Omental fat pad (tissue), 4 donors: ENCODE data around the gene CASP12. TPM values are rescaled to one million over a fixed set of nuclear protein-coding genes. Genes with fewer than 3 reads are reported as not detected.

Experiments
- ATAC-seq: fragments of 150-250 bp; one replicate; pipeline ENCODE4 v1.9.1; 2016; ENCODE audit warnings: mild to moderate bottlenecking, moderate library complexity; ENCODE audit not compliant: low FRiP score
- DNase-seq: peaks from one replicate; pipeline ENCODE4 v3.0.0-alpha.2; 2019; ENCODE audit warnings: low spot score
- total RNA-seq, 4 donors: library from RNA; depleted of rRNA; stranded (reverse); fragments of >200 nt; gene quantifications; one replicate each; pipeline ENCODE4 v1.1.0, GENCODE V29; 2016
- TF ChIP-seq, protein P1 (sequence below), 3 donors: fragments of 450-650 bp; IDR thresholded peaks; one replicate each; pipeline ENCODE4 v1.5.1; 2016 to 2017; ENCODE audit warnings: antibody characterized with exemption in 3 of 3, mild to moderate bottlenecking in 3 of 3, moderate library complexity in 2 of 3

The CASP12 gene
- total RNA-seq, 4 donors from 2014 or later: 0.65 to 5.5 (median 2.4) TPM; not detected in 1

DNA sequence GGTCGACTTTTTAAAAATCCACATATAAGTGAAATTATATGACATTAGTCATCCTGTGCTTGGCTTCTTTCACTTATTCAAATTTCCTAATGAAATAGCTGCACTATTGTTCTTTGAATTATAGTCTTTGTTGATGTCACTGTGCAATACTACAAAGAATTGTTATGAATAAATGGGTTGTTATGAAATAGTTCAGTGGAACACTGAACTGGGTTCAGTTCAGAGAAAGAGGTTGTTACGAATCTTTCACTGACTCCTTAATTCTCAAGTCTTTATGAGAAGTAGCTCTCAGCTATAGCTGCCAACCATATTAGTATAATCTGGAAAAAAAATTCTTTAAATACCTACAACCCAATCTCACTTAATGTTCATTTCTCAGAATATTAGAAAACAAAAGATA is 42.3 kb downstream of the CASP12 start:
- DNase-seq (no peak), ATAC-seq (no peak)
- TF ChIP-seq, protein P1, sequence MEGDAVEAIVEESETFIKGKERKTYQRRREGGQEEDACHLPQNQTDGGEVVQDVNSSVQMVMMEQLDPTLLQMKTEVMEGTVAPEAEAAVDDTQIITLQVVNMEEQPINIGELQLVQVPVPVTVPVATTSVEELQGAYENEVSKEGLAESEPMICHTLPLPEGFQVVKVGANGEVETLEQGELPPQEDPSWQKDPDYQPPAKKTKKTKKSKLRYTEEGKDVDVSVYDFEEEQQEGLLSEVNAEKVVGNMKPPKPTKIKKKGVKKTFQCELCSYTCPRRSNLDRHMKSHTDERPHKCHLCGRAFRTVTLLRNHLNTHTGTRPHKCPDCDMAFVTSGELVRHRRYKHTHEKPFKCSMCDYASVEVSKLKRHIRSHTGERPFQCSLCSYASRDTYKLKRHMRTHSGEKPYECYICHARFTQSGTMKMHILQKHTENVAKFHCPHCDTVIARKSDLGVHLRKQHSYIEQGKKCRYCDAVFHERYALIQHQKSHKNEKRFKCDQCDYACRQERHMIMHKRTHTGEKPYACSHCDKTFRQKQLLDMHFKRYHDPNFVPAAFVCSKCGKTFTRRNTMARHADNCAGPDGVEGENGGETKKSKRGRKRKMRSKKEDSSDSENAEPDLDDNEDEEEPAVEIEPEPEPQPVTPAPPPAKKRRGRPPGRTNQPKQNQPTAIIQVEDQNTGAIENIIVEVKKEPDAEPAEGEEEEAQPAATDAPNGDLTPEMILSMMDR (IDR thresholded peaks at IDR 0.05): no peak

DNA sequence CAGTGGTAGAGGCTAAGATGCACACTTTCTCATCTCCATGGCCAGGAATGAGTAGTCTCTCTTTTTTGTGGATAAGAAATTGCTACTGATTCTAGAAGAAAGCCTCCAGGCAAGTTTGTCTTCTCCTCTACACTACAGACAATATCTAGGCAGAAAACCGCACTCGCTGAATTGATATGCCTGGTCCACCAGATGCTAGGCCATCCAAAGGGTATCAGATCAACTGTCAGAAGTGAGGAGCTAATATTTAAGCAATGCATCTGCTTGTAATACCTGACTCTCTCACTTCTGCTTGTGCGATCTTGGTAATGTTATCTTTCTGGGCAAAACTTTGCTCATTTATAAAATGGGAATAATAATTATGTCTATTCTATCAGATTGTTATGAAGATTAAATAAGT is 45.0 kb downstream of the CASP12 start:
- no peak for ATAC-seq
- TF ChIP-seq, protein P1 (IDR thresholded peaks at IDR 0.05): no peak
- DNase-seq: no peak

DNA sequence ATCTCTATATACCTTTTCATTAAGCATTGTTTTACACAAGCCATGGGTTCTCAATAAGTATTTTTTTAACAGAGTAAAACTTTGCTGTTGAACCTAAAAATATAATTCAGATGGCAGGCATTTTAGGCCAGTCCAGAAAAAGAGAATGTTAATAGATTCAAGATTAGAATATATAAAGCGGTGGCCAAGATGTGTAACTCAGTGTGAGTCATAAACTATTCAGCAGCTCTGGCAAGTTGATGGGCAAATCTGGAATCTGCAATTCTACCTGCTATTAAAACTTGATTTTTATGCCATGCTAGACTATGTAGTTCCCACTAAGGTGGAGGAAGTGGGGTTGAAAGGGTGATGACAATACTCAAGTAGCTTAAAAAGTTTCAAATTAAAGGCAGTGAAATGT is 45.4 kb downstream of the CASP12 start:
- TF ChIP-seq, protein P1 (IDR thresholded peaks at IDR 0.05): no peak
- no peak for DNase-seq
- no peak for ATAC-seq

DNA sequence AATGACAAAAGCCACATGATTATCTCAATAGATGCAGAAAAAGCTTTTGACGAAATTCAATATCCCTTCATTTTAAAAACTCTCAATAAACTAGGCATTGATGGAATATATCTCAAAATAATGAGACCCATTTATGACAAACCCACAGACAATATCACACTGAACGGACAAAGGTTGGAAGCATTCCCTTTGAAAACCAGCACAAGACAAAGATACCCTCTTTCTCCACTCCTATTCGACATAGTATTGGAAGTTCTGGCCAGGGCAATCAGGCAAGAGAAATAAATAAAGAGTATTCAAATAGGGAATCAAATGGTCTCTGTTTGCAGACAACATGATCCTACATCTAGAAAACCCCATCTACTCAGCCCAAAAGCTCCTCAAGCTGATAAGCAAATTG is 52.0 kb downstream of the CASP12 start:
- DNase-seq: no peak
- TF ChIP-seq, protein P1 (IDR thresholded peaks at IDR 0.05): no peak
- ATAC-seq: no peak

DNA sequence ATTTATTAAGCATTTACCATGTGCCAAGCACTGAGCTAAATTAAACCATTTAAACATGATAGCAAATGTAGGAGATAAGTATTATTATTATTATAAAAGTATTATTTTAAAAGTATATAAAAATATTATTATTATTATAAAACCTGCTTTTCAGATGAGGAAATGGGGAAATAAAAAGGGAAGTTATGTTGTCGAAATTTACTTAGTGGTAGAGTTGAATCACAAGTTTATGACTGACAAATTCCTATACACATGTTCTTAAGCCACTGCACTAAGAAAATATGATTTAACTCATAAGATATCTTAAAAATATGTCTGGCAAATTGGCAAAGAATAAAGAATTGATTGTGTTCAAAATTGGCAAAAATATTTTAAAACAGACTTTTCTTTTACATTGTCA is 53.8 kb downstream of the CASP12 start:
- TF ChIP-seq, protein P1 (IDR thresholded peaks at IDR 0.05): no peak
- ATAC-seq (no peak), DNase-seq (no peak)

DNA sequence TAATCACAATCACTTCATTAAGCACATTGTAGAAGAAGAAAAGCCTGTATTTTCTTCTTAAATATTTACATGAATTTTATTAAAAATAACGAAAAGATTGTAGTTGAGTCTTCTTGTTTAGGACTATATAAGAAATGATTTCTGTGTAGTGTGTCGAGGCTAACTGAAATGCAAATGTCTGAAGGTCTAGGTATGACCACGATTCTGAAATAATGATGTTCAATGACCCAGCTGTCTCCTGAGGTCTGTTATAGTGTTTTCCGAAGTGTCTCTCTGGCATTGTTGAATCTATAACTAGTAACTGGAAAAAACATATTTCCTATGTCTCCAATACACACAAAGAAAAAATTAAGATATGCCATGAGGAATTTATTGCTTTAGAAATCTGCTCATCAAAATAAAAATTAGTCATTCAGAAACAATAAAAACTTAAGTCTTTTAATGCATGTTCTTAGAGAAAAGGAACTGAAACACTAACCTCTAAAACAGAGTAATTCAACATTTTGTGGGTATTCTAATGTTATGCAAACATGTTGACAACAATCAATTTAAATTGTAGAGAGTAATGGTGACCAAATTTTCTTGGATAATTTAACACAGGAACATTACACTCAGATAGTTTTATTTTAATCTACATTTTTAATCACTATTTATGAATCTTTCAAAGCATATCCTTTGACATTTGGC is 55.0 kb downstream of the CASP12 start:
- DNase-seq: no peak
- no peak for ATAC-seq
- TF ChIP-seq, protein P1 (IDR thresholded peaks at IDR 0.05): no peak

DNA sequence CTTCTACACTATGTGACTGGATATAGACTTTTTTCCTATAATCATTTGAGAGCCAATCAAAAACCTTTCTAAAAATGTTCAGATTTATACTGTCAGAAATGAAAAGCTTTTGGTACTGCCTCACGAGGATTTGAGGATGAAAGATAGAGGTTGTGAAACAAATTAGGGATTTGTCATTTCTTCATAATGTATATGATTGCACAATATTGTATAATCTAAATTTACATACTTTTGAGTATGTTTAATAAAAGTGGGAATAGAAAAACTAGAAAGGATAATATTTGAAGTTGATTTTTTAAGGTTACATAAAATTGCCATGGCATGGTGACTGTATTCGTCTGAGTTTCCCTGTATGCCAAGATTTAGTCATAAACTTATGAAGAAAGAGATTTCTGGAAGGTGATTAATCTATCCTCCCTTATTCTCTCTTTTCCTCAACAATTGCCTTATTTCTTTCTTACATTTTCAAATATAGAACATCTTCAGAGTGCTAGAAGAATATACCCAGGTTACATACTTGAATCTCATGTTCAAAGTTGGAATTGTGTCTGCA is 56.2 kb downstream of the CASP12 start:
- DNase-seq (no peak), ATAC-seq (no peak)
- TF ChIP-seq, protein P1 (IDR thresholded peaks at IDR 0.05): no peak
